GM18520 (cell line): ENCODE measurements around the gene NCKAP5.
"Not testable (repeated sequence)": the region's sequence is repeated elsewhere in the genome, so short reads cannot be mapped to it uniquely, and the experiment has no call there.

Experiments
- ATAC-seq: cut with Tn5 transposase; IDR thresholded peaks from one replicate; pipeline ENCODE4 v1.9.1; 2021; ENCODE audit not compliant: unreplicated experiment

Gene NCKAP5

GRCh38 chr2:132845339-132845738 is 722.9 kb downstream of the NCKAP5 start:
- no peak for ATAC-seq

DNA sequence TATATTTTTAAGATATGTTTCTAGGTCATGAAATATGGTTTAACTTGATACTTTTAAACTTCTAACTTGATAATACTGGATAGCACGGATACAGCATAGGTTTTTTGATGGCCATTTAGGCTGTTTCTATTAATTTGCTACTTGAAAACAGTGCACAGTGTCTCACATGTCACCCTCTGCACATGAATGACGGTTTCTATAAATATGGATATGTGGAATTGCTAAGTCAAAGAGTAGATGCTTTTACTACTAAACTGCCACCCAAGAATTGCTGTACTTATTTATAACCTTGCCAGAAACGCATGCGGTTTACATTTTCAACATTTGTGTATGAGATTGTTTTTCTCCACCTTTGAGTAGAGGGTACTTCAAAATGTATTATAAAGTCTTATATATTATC is 723.7 kb downstream of the NCKAP5 start:
- no peak for ATAC-seq

DNA sequence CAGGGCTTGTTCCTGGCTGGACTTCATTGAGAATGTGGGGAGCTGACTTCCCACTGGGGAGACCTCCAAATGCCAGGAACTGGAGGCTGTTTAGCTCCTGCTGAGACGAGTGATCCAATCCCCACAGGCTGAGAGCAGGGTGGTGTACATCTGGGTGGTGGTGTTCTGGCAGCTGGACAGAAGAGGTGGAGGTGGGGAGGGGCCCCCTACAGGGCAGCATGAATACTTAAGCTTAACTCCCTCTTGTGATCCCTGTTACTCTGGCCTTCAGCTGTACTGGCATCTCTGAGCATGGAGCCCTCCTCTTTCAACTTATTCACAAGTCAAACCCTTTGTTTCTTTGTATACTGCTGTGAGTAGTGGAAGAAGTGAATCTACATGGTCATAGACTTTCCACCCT is 730.5 kb downstream of the NCKAP5 start:
- ATAC-seq: no peak

DNA sequence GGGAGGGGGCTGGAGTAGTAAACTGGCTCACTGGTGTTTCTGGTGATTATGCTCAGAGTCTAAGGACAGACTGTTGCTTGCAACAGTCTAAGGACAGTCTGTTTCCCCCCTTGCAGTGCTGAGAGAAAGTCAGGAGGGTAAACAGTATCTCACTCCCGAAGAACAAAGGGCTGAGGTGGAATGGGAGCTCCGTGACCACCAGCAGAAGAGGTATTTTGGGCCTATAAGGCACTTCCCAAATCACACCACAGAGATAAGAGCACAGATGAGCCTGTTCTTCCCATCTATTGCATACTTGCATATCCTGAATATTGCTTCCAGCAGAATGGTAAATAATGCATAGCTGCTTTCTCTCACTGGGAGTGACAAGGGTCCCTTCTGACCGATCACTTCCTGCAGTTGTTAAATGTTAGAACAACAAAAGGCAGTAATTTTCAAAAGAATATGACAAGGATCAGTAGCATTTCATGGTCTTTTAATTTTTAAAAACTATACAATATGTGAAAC is 737.9 kb downstream of the NCKAP5 start:
- ATAC-seq: no peak

- no peak for ATAC-seq
Observed at GRCh38 chr2:132825601-132826000, 742.7 kb downstream of the NCKAP5 start.

- ATAC-seq: no peak
Observed at GRCh38 chr2:132824716-132825115, 743.5 kb downstream of the NCKAP5 start.

GRCh38 chr2:132816234-132816633 is 752.0 kb downstream of the NCKAP5 start:
- ATAC-seq: no peak

- ATAC-seq: no peak
Observed at GRCh38 chr2:132815516-132815915, 752.7 kb downstream of the NCKAP5 start.

- no peak for ATAC-seq
Observed at GRCh38 chr2:132814651-132815050, 753.6 kb downstream of the NCKAP5 start.

- no peak for ATAC-seq
Observed at GRCh38 chr2:132813422-132813821, 754.8 kb downstream of the NCKAP5 start.

GRCh38 chr2:132811148-132811915 is 756.9 kb downstream of the NCKAP5 start:
- ATAC-seq: no peak

DNA sequence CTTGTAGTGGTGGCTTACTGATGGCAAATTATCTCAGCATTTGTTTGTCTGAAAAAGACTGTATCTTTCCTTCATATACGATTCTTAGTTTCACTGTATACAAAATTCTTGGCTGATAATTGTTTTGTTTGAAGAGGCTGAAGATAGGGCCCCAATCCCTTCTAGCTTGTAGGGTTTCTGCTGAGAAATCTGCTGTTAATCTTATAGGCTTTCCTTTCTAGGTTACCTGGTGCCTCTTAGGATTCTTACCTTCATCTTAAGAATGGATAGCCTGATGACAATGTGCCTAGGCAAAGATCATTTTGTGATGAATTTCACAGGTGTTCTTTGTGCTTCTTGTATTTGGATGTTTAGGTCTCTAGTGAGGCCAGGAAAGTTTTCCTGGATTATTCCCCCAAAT is 758.3 kb downstream of the NCKAP5 start:
- not testable (repeated sequence) for ATAC-seq

- no peak for ATAC-seq
Observed at GRCh38 chr2:132804051-132804450, 764.2 kb downstream of the NCKAP5 start.

DNA sequence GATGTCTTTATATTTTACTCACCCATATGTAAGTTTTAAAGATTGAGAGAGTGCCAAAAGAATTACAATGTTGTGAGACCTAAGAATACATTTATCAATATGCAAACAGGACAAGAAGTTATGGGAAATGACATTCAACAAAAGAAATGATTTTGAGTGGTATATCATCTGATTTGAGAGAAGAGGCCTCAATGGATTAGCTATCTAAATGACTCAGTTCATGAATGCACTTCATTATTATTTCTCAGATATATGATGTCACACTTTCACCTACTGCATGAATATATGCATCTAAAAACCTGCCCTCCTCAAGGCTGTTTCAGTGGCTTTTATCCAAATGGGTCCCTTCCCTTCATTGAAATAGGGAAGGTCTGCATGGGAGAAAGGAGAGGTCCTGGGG is 769.9 kb downstream of the NCKAP5 start:
- ATAC-seq: no peak

DNA sequence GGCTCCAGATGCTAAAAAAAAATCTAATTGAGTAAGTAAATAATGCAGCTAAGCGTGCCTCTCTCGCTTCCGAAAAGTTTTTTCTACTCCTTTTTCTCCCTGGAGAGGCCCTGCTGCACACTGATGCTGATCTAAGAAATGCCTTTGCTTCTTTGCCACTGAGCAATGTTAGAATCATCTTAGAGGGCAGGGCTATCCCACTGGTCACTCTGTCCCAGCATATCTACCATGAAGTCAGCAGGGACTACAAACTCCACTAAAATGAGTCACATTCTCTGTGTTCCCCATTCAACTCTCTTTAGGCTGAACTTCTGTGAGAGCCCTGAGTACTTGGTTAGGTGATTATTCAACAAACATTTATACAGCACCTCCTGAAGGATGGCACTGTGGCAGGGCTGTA is 770.7 kb downstream of the NCKAP5 start:
- ATAC-seq: no peak

- no peak for ATAC-seq
Observed at GRCh38 chr2:132797071-132797470, 771.2 kb downstream of the NCKAP5 start.

DNA sequence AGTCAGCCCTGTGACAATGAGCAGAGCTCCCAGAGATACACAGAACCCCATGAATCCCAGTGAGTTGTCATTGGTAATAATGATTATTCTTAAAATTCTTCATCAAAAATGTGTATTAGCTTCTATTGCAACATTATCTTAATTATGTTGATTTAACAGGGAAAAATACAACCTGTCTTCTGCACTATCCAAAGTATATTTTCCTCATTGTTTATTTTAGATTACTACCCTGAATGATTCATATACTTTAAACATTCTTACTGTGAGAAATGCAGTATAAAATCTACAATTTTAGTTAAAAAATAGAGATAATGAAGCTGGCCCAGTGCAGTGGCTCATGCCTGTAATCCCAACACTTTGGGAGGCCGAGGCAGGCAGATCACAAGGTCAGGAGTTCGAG is 773.0 kb downstream of the NCKAP5 start:
- ATAC-seq: no peak

DNA sequence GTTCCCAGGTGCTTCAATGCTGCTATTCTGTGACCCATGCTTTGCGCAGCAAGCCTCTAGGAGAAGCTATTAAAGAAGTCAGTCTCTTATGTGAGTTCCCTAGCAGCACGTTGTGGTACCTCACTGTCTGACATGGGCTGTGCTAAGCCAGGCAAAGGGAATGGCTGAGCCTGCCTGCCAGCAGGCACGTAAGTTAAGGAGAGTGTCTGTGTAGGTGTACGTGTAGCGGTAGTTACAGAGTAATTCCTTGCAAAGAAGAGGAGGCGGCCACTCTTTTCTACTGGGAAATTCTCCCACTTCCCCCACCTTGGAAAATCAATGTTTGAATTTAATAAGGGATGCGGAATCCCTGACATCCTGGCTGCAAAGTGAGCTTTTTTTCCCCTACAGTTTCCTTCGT is 774.7 kb downstream of the NCKAP5 start:
- no peak for ATAC-seq

GRCh38 chr2:132790207-132790785 is 778.0 kb downstream of the NCKAP5 start:
- ATAC-seq: no peak

DNA sequence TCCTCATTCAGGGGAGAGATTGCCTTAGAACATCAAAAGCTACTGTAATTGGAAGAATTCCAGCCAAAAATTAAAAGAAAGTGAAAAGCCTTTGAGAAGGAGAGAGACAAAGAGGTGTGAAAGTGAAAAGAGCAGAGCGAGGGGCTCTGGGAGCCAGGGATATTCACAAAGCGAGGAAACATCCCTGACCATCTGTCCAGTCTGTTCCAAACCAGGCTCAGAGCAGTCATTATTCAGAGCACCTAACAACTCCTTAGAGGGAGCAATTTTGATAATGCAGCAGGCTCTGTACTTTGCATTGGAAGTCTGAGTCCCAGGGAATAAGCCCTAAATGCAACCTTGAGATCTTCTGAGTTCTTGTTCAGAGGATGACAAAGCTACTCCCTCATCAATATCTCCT is 779.2 kb downstream of the NCKAP5 start:
- ATAC-seq: no peak

DNA sequence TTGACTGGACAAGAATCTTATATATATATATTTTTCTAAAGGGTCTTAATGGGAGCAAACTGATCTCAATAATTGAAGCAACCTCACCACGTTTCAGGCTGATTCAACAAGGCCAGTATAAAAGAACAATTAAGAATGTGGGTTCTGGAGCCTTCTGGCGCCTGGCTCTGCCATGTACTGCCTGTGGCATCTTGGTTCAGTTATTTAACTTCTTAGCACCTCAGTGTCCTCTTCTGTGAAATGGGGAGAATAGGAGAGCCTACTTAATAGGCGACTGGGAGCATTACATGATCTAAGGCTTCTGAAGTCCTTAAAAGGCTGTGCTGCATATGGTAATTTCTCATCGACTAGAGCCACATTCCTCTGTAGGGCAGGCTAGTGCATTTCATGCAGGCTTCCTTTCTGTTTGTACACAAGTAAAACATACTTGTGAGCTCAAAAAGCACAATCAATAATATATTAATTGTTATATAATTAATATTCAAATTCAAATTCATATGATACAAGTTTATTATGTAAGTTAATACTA is 779.9 kb downstream of the NCKAP5 start:
- ATAC-seq: no peak

- ATAC-seq: no peak
Observed at GRCh38 chr2:132783883-132784282, 784.4 kb downstream of the NCKAP5 start.
